Adrenal gland (tissue), 12 donors: ENCODE data around the gene MARCHF10. TPM values are rescaled to one million over a fixed set of nuclear protein-coding genes. Genes with fewer than 3 reads are reported as not detected.

Source experiments
- DNase-seq, 7 donors: peaks; one replicate each; pipeline ENCODE4 v3.0.0-alpha.2; 2019 to 2020
- H3K27ac ChIP-seq, 5 donors: fragments of 200-600 bp; sonication (generic) in 4 of 5; 1 replicate in 3 of 5; 2 replicates in 2 of 5; pipeline versions ENCODE4 v1.5.1 to v1.8.0; 2016 to 2020; ENCODE audit warnings: mild to moderate bottlenecking in 1 of 5
- H3K27me3 ChIP-seq: fragments of 200-600 bp; 2 replicates; pipeline ENCODE4 v1.8.0; 2021
- H3K36me3 ChIP-seq, 2 donors: fragments of 200-600 bp; replicated peaks in 1 of 2; 1 replicate in 1 of 2; 2 replicates in 1 of 2; pipeline versions ENCODE4 v1.5.1 to v1.8.0; 2018 to 2022
- H3K4me1 ChIP-seq, 2 donors: fragments of 200-600 bp; replicated peaks in 1 of 2; 1 replicate in 1 of 2; 2 replicates in 1 of 2; pipeline versions ENCODE4 v1.5.1 to v1.8.0; 2018 to 2021
- H3K4me3 ChIP-seq, 4 donors: fragments of 200-600 bp; sonication (generic) in 3 of 4; one replicate each; pipeline ENCODE4 v1.5.1; 2016 to 2018
- H3K9me3 ChIP-seq, 3 donors: fragments of 200-600 bp; sonication (generic) in 1 of 3; replicated peaks in 1 of 3; 1 replicate in 2 of 3; 2 replicates in 1 of 3; pipeline versions ENCODE4 v1.5.1 to v1.8.0; 2016 to 2021
- CTCF ChIP-seq, 6 experiments: fragments of 450-650 bp in 4 of 6; fragments of 200-600 bp in 2 of 6; sonication (generic) in 1 of 6; IDR thresholded peaks; 1 replicate in 5 of 6; 2 replicates in 1 of 6; pipeline versions ENCODE4 v1.5.1 to v1.8.0; 2016 to 2021; ENCODE audit warnings: antibody characterized with exemption in 6 of 6, mild to moderate bottlenecking in 2 of 6, moderate library complexity in 1 of 6
- POLR2A ChIP-seq, 2 donors: fragments of 450-650 bp; IDR thresholded peaks; one replicate each; pipeline ENCODE4 v1.6.1; 2017; ENCODE audit warnings: antibody characterized with exemption in 2 of 2, mild to moderate bottlenecking in 2 of 2, moderate library complexity in 1 of 2
- WGBS, 4 donors: extraction: QIAGEN DNeasy Blood & Tissue Kit in 2 of 4; methylation state at CpG; one replicate each; pipeline versions ENCODE4 v1.1.5 to v1.1.7; 2013 to 2017; 5-methylcytosine and 5-hydroxymethylcytosine counted together
- intact Hi-C, 2 donors: fragments of 100-400 bp; cut with DNase I; formaldehyde crosslinking; loops; one replicate each; pipeline versions ENCODE4 v1.14.1 to v1.15.0; 2022 to 2023
- polyA plus RNA-seq, 3 donors: library from polyadenylated mRNA; stranded (reverse); fragments of 200-250 nt in 2 of 3; fragments of 350-450 nt in 1 of 3; fragmentation: Illumina TruSeq in 1 of 3; extraction: RNeasy Lipid Tissue Mini Kit (QIAGEN cat#74804) in 1 of 3; gene quantifications; one replicate each; pipeline ENCODE4 v1.2.3, GENCODE V29; 2013 to 2014
- total RNA-seq, 9 donors: library from RNA; depleted of rRNA in 4 of 9; stranded (reverse); fragments of >200 nt in 4 of 9; fragments of 120-200 nt in 1 of 9; fragmentation: NEBNext Ultra II Directional in 1 of 9; extraction: Animal tissue kit (Norgen Biotek cat#: 25700) in 1 of 9; gene quantifications; one replicate each; pipeline versions ENCODE4 v1.1.0 to v1.2.4, GENCODE V29; 2013 to 2023
- donor health status: healthy with polysubstance abuse.
- donor health status: Bipolar disorder and iron deficiency.
- donor health status: DM: yes; HTN: yes; CAD: no.
- donor health status: DM: no; HTN: no; CAD: no.
- donor health status: DM: no; HTN: no; CAD: no.
- donor health status: DM: yes; HTN: yes; CAD: no.

MARCHF10 gene
- total and polyA plus RNA-seq, 12 donors = 0.31 to 0.64 (median 0.43) TPM; not detected in 8

- no peaks in the 10 kb centered on the region for H3K36me3 ChIP-seq
- intact Hi-C loops = no loop called here
- H3K27ac ChIP-seq = no peak overlapping the region
- H3K4me3 ChIP-seq = no peak overlapping the region
- TF ChIP-seq POLR2A (IDR thresholded peaks at IDR 0.05) (no peak), CTCF (IDR thresholded peaks at IDR 0.05) (no peak)
- WGBS, 4 donors = 76 to 79% (median 77%) methylated on average over 10 of the region's 10 CpGs
- H3K27me3 ChIP-seq = peaks cover 26% of the 10 kb centered on the region
- H3K9me3 ChIP-seq = no peaks in the 10 kb centered on the region
- H3K4me1 ChIP-seq = peaks cover 0 to 9% of the 10 kb centered on the region in 2 donors
- peak in 1 of 7 donors; percentile 18 for DNase-seq
Measured at GRCh38 chr17:62808576-62808970, 459 bp upstream of the MARCHF10 start.

- no peak for DNase-seq
- TF ChIP-seq CTCF (IDR thresholded peaks at IDR 0.05) (no peak), POLR2A (IDR thresholded peaks at IDR 0.05) (no peak)
- no peaks in the 10 kb centered on the region for H3K9me3 ChIP-seq
- peaks cover 0 to 9% of the 10 kb centered on the region in 2 donors for H3K4me1 ChIP-seq
- intact Hi-C loops = no loop called here
- no peak overlapping the region for H3K4me3 ChIP-seq
- no peaks in the 10 kb centered on the region for H3K36me3 ChIP-seq
- WGBS, 4 donors = 75 to 83% (median 79%) methylated on average over 3 of the region's 3 CpGs
- H3K27me3 ChIP-seq = peaks cover 31% of the 10 kb centered on the region
- no peak overlapping the region for H3K27ac ChIP-seq
Measured at GRCh38 chr17:62805234-62805633, 2.9 kb downstream of the MARCHF10 start.

- Histone ChIP-seq H3K27me3 (peaks cover 31% of the 10 kb centered on the region), H3K27ac (no peak overlapping the region), H3K4me3 (no peak overlapping the region), H3K4me1 (peaks cover 0 to 9% of the 10 kb centered on the region in 2 donors), H3K9me3 (no peaks in the 10 kb centered on the region), H3K36me3 (no peaks in the 10 kb centered on the region)
- peak in 1 of 7 donors; percentile 38 for DNase-seq
- WGBS, 4 donors = 68 to 81% (median 75%) methylated on average over 7 to 8 of the region's 8 CpGs
- intact Hi-C loops = no loop called here
- TF ChIP-seq CTCF (IDR thresholded peaks at IDR 0.05) = no peak
- TF ChIP-seq POLR2A (IDR thresholded peaks at IDR 0.05) = no peak
Measured at GRCh38 chr17:62804822-62805221, 3.3 kb downstream of the MARCHF10 start.

- 88 to 92% (median 90%) methylated on average over 12 of the region's 12 CpGs for WGBS, 4 donors
- intact Hi-C loops = no loop called here
- H3K4me1 ChIP-seq = peaks cover 0 to 9% of the 10 kb centered on the region in 2 donors
- TF ChIP-seq POLR2A (IDR thresholded peaks at IDR 0.05) = no peak
- TF ChIP-seq CTCF (IDR thresholded peaks at IDR 0.05) = no peak
- H3K9me3 ChIP-seq = no peaks in the 10 kb centered on the region
- H3K4me3 ChIP-seq = no peak overlapping the region
- H3K27ac ChIP-seq = no peak overlapping the region
- H3K27me3 ChIP-seq = peaks cover 31% of the 10 kb centered on the region
- peak in 1 of 7 donors; percentile 6 for DNase-seq
- H3K36me3 ChIP-seq = no peaks in the 10 kb centered on the region
Measured at GRCh38 chr17:62804025-62804424, 4.1 kb downstream of the MARCHF10 start.
